RWPE2 (cell line): ENCODE measurements around the gene NR5A1.

Experiments used
- ATAC-seq: fragments of 200-7000 bp; cut with Tn5 transposase; 3 replicates; pipeline ENCODE4 v1.9.1; 2021; ENCODE audit warnings: low read depth
- DNase-seq: peaks from one replicate; pipeline ENCODE4 v3.0.0-alpha.2; 2020; ENCODE audit warnings: low spot score
- H3K27ac ChIP-seq: fragments of 450-650 bp; 2 replicates; pipeline ENCODE4 v1.5.1; 2017; ENCODE audit warnings: mild to moderate bottlenecking; ENCODE audit not compliant: poor library complexity, severe bottlenecking
- H3K27me3 ChIP-seq: fragments of 250-450 bp; sonication (Bioruptor Pico); 2 replicates; pipeline ENCODE4 v1.5.1; 2021; ENCODE audit warnings: mild to moderate bottlenecking, moderate library complexity; ENCODE audit not compliant: insufficient read depth, poor library complexity, severe bottlenecking
- H3K36me3 ChIP-seq: fragments of 250-450 bp; sonication (Bioruptor Pico); 2 replicates; pipeline ENCODE4 v1.5.1; 2020; ENCODE audit warnings: low read depth, mild to moderate bottlenecking, moderate library complexity
- H3K4me1 ChIP-seq: fragments of 250-450 bp; sonication (Bioruptor Pico); 2 replicates; pipeline ENCODE4 v1.5.1; 2021; ENCODE audit warnings: mild to moderate bottlenecking, moderate library complexity; ENCODE audit not compliant: insufficient read depth, poor library complexity, severe bottlenecking
- H3K4me3 ChIP-seq: fragments of 250-450 bp; sonication (Bioruptor Pico); 2 replicates; pipeline ENCODE4 v1.5.1; 2021; ENCODE audit warnings: mild to moderate bottlenecking, moderate library complexity; ENCODE audit not compliant: severe bottlenecking
- H3K9me3 ChIP-seq: fragments of 250-450 bp; sonication (Bioruptor Pico); 2 replicates; pipeline ENCODE4 v1.5.1; 2021; ENCODE audit warnings: mild to moderate bottlenecking, moderate library complexity; ENCODE audit not compliant: severe bottlenecking
- CTCF ChIP-seq: fragments of 450-650 bp; IDR thresholded peaks from one replicate; pipeline ENCODE4 v1.5.1; 2017; ENCODE audit warnings: mild to moderate bottlenecking, moderate library complexity; ENCODE audit not compliant: poor library complexity, severe bottlenecking

Gene NR5A1

GRCh38 chr9:124477648-124478285 is 29.4 kb downstream of the NR5A1 start:
- Histone ChIP-seq H3K4me3 (no peak overlapping the region), H3K36me3 (no peaks in the 10 kb centered on the region), H3K9me3 (no peaks in the 10 kb centered on the region), H3K4me1 (no peaks in the 10 kb centered on the region), H3K27ac (no peak overlapping the region), H3K27me3 (peaks cover 20% of the 10 kb centered on the region)
- DNase-seq = no peak
- TF ChIP-seq CTCF = no peak
- ATAC-seq = no peak

DNA sequence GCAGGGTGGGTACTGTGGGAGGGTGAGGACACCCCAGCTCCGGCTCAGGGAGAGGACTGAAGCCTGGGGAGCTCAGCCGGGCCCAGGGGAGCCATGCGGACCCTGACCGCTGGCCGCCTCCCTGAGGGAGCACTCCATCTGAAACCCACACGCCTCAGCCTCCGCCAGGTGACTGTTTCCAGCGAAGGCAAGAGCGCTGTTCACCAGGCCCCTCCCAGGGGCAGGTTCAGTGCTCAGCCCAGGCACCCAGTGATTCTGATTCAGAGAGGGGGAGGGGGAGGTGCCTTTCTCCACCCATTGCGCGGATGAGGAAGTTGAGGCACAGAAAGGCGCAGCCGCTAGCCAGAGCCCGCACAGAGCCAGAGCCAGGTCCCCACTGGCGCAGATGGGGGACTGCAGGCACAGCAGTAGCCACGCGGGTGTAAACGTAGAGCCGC is 30.0 kb downstream of the NR5A1 start:
- no peaks in the 10 kb centered on the region for H3K36me3 ChIP-seq
- H3K27ac ChIP-seq = no peak overlapping the region
- no peak for TF ChIP-seq CTCF
- no peaks in the 10 kb centered on the region for H3K4me1 ChIP-seq
- no peak for DNase-seq
- ATAC-seq = no peak
- no peak overlapping the region for H3K4me3 ChIP-seq
- no peaks in the 10 kb centered on the region for H3K9me3 ChIP-seq
- H3K27me3 ChIP-seq = peaks cover 20% of the 10 kb centered on the region

DNA sequence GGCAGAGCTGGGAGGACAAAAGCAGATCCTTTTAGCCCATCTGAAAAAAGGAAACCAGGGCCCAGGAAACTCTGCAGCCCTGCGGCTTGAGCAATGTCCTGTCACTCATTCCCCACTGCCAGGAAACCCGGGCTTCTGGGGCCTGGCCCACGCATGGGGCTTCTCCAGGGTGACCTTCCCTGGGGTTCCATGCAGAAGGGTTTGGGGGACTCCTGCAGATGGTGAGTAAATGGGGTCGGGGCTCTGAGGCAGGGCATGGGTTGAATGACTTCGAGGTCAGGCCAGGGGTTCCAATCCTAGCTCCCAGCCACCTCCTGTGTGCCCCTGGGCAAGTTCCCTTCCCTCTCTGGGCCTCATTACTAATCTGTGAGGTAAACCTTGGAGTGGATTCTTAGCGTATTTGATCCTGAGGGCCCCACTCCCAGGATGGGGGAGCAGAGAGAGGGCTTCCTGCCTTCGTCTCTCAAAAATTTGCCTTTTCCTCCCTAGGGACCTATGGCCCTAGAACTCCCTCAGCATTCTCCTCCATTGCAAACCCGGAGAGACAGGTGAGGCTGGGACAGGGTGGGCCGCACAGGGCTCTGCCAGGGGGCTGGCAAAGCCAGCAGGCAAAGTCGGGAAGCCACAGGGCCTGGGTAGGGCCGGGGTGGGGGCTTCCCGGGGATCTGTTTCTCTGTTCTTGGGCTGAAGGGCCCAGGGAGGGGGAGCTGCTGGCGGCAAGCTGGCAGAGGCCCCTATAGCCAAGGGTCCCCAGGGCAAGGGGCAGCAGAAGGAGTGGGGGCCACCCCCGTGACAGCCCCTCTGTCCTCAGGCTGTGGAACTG is 31.1 kb downstream of the NR5A1 start:
- no peak for ATAC-seq
- no peaks in the 10 kb centered on the region for H3K9me3 ChIP-seq
- TF ChIP-seq CTCF = no peak
- no peak overlapping the region for H3K27ac ChIP-seq
- no peaks in the 10 kb centered on the region for H3K4me1 ChIP-seq
- no peak overlapping the region for H3K4me3 ChIP-seq
- no peak for DNase-seq
- H3K27me3 ChIP-seq = peaks cover 20% of the 10 kb centered on the region
- no peaks in the 10 kb centered on the region for H3K36me3 ChIP-seq

- Histone ChIP-seq H3K9me3 (no peaks in the 10 kb centered on the region), H3K36me3 (no peaks in the 10 kb centered on the region), H3K27me3 (peaks cover 20% of the 10 kb centered on the region), H3K4me1 (no peaks in the 10 kb centered on the region), H3K27ac (no peak overlapping the region), H3K4me3 (no peak overlapping the region)
- no peak for DNase-seq
- ATAC-seq = no peak
- no peak for TF ChIP-seq CTCF
Measured at GRCh38 chr9:124475158-124475867, 31.9 kb downstream of the NR5A1 start.
